C4-2B (cell line): ENCODE results near the gene PLSCR2.

Experiments
- ZFX ChIP-seq: fragments of 450-650 bp; IDR thresholded peaks from 2 replicates; pipeline ENCODE4 v1.6.1; 2017
- TF ChIP-seq, protein P1 (sequence below): fragments of 450-650 bp; conservative IDR thresholded peaks from 2 replicates; pipeline ENCODE4 v1.5.1; 2017; ENCODE audit warnings: mild to moderate bottlenecking

GRCh38 chr3:146517684-146518435 lies 48.5 kb upstream of the PLSCR2 start:
- TF ChIP-seq, protein P1, sequence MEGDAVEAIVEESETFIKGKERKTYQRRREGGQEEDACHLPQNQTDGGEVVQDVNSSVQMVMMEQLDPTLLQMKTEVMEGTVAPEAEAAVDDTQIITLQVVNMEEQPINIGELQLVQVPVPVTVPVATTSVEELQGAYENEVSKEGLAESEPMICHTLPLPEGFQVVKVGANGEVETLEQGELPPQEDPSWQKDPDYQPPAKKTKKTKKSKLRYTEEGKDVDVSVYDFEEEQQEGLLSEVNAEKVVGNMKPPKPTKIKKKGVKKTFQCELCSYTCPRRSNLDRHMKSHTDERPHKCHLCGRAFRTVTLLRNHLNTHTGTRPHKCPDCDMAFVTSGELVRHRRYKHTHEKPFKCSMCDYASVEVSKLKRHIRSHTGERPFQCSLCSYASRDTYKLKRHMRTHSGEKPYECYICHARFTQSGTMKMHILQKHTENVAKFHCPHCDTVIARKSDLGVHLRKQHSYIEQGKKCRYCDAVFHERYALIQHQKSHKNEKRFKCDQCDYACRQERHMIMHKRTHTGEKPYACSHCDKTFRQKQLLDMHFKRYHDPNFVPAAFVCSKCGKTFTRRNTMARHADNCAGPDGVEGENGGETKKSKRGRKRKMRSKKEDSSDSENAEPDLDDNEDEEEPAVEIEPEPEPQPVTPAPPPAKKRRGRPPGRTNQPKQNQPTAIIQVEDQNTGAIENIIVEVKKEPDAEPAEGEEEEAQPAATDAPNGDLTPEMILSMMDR: no peak
- TF ChIP-seq ZFX: no peak
